SIG-M5 treated with dmso at 0.1 percent for 504 hours (cell line): ENCODE results near the gene NCAPD2.
"Not testable (repeated sequence)": the region's sequence is repeated elsewhere in the genome, so short reads cannot be mapped to it uniquely, and the experiment has no call there.

Experiments used
- DNase-seq: peaks from one replicate; lab custom pipeline; 2025; ENCODE audit not compliant: unreplicated experiment; lab: John Stamatoyannopoulos, UW

Gene NCAPD2

GRCh38 chr12:6494258-6494743 lies 399 bp downstream of the NCAPD2 start:
- DNase-seq, result no peak

- peak; percentile 41 for DNase-seq
These were observed 1.1 kb downstream of the NCAPD2 start for GRCh38 chr12:6494968-6495367.

- not testable (repeated sequence) for DNase-seq
These were observed 3.4 kb downstream of the NCAPD2 start for GRCh38 chr12:6497291-6497690.

- no peak for DNase-seq
These were observed 6.6 kb downstream of the NCAPD2 start for GRCh38 chr12:6500466-6500865.

DNA sequence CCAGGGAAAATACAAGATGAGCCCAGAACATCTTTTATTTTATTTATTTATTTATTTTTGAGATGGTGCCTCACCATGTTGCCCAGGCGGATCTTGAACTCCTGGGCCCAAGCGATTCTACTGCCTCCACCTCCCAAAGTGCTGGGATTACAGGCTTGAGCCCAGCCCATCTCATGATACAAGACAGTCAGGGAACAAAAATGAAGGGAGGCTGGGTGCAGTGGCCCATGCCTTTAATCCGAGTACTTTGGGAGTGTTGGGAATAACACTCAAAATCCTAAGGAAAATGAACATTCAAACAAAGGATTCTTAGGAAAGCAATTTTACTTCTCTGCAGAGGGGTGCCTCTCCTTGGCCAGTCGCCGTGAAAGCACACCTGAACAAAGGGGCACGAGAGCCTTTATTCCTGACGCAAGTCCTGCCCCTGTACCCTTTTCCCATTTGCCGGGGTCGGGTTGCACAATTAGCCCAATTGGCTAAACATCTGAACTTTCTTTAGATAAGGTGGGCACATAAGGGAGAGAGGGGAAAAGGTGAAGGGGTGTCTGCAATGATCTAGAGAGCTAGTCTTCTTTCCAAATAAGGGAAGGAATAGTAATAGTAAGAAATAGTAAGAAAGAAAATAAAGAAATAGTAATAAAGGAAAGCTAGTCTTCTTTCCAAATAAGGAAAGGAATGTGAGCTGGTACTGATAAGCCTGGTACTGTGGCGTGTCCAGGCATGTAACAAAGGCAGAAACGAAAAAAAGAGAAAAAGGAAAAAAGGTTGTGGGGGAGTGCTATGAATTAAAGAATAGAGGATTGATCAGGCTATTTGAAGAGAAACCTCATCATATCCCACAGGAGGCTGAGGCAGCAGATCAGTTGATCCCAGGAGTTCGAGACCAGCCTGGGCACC lies 13.4 kb downstream of the NCAPD2 start:
- DNase-seq, result no peak

DNA sequence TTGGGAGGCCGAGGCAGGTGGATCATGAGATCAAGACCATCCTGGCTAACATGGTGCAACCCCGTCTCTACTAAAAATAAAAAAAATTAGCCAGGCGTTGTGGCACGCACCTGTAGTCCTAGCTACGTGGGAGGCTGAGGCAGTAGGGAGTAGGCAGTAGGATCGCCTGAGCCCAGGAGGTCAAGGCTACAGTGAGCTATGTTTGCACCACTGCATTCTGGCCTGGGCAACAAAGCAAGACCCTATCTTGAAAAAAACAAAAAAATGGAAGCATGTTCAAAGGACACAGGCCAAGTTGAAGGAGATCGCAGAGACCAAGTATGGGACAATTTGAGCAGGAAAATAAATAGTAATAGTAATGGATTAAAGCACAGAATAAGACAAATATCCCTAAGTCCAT lies 14.2 kb downstream of the NCAPD2 start:
- DNase-seq, result no peak

DNA sequence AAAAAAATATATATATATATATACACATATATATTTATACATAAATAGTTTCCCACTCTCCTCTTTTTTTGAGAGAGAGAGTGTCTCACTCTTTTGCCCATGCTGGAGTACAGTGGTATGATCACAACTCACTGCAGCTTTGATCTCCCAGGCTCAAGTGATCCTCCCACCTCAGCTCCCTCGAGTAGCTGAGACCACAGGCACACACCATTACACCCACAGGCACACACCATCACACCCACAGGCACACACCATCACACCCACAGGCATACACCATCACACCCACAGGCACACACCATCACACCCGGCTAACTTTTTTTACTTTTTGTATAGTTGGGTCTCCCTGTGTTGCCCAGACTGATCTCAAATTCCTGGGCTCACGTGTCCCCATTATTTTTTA lies 26.3 kb downstream of the NCAPD2 start:
- DNase-seq, result no peak

DNA sequence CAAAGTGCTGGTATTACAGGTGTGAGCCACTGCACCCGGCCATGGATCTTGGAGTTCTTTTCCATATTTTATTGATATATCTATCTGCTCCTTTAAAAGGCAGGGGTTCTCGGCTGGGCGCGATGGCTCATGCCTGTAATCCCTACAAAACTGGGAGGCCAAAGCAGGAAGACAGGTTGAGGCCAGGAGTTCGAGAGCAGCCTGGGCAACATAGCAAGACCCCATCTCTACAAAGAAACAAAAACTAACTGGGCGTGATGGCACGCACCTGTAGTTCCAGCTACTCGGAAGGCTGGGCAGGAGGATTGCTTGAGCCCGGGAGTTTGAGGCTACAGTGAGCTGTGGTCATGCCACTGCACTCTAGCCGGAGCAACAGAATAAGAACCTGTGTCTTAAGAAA lies 28.3 kb downstream of the NCAPD2 start:
- DNase-seq, result no peak

DNA sequence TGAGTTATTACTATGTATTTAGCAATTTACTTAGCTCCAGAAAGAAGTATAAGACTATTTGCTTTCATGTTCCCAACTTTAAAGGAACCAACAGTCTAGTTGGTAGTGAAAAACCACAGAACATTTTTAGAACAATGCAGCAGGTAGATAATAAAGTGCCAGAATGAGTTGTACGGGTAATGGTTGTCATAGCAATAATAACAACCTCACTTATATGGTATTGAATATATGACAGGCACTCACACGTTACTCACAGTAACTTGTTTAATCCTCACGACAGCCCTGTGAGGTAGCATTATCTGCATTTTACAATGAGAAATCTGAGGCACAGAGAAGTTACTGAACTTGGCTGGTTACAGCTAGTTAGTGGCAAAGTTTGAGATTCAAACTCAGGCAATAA lies 29.8 kb downstream of the NCAPD2 start:
- no peak for DNase-seq

GRCh38 chr12:6524648-6525047 lies 30.7 kb downstream of the NCAPD2 start:
- DNase-seq, result no peak

GRCh38 chr12:6526201-6526600 lies 32.3 kb downstream of the NCAPD2 start:
- DNase-seq, result no peak

- DNase-seq, result no peak
These were observed 33.0 kb downstream of the NCAPD2 start for GRCh38 chr12:6526766-6527525.

DNA sequence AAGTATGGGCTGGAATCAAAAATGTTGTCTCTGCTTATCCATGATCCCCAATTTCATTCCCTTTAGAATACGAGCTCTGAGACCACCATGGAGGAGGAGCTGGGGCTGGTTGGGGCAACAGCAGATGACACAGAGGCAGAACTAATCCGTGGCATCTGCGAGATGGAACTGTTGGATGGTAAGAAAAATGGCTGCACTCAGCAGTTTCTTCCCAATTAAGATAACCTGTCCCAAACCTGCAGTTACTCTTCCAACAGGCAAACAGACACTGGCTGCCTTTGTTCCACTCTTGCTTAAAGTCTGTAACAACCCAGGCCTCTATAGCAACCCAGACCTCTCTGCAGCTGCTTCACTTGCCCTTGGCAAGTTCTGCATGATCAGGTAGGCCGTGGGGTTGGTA lies 33.8 kb downstream of the NCAPD2 start:
- DNase-seq, result no peak

GRCh38 chr12:6528539-6529235 lies 34.8 kb downstream of the NCAPD2 start:
- DNase-seq, result no peak

DNA sequence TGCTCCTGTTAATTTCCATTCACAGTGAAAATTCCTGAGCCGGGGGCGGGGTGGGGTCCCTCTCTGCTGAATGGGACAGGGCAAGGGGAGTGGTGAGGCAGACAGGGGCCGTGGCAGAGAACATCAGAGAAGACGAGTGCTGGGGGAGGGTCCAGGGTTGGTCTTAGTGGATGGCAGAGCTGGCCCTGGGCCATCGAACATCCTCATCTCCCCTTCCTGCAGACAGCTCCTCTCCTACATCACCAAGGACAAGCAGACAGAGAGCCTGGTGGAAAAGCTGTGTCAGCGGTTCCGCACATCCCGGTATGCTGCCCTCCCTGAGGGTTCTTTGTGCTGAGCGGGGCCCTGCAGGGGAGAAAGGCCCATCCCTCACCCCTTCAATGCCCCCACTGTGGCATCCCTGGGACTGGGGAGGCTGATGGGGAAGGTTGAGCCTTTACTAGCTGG lies 35.4 kb downstream of the NCAPD2 start:
- DNase-seq, result no peak

DNA sequence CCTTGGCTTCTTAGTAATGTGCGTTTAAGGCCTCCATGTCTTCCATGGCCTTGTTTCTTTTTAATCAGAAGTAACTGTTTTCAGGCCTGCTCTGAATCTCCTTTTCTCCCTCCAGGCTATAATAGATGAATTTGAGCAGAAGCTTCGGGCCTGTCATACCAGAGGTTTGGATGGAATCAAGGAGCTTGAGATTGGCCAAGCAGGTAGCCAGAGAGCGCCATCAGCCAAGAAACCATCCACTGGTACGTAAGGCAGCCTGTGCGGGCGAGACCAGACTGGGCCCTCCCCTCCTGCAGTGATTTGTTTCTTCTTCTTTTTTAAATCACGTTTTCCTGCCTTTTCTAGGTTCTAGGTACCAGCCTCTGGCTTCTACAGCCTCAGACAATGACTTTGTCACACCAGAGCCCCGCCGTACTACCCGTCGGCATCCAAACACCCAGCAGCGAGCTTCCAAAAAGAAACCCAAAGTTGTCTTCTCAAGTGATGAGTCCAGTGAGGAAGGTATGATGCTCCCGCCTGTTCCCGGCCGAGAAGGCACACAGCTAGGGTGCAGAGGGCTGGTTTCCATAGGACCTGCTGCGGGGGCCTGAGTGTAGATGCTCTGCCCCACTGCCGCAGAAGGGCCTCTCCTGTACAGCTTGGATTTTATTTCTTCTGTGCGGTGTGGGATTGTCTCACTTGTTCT lies 36.8 kb downstream of the NCAPD2 start:
- no peak for DNase-seq

DNA sequence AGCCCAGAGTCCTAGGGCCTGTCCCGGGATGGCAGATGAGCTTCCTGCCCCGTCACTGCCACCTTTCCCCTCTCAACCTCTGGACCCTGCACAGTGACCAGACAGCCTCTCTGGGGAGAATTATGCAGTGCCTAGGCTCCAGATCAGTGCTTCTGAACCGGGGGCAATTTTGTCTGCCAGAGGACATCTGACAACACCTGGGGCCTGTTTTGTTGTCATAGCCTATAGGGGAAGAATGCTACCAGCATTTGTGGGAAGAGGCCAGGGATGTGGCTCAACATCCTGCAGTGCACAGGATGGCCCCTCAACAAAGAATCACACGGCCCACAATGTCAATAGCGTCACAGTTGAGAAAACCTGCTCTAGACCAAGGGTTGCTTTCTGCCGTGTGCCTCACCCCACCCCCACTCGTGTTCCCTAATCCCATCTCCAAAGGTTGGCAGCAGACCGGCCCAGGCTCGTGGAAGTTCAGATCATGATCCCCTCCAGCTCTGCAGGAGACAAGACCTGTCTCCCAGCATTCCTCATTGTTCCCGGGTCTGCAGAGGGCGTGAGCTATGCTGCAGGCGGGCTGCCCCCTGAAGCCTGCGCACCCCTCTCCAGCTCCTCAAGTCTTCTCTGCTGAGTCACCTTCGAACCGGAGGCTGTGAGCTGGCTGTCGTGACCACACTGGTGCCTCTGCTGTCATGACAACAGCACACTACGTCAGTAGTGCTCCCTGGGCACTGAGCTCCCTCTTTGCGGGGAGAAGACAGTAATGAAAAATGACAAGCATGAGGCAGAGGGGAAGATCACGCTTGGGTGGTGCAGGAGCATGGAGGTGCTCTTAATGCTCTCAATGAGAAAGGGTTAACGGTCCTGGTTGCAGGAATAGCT lies 38.4 kb downstream of the NCAPD2 start:
- peak; percentile 94 for DNase-seq

DNA sequence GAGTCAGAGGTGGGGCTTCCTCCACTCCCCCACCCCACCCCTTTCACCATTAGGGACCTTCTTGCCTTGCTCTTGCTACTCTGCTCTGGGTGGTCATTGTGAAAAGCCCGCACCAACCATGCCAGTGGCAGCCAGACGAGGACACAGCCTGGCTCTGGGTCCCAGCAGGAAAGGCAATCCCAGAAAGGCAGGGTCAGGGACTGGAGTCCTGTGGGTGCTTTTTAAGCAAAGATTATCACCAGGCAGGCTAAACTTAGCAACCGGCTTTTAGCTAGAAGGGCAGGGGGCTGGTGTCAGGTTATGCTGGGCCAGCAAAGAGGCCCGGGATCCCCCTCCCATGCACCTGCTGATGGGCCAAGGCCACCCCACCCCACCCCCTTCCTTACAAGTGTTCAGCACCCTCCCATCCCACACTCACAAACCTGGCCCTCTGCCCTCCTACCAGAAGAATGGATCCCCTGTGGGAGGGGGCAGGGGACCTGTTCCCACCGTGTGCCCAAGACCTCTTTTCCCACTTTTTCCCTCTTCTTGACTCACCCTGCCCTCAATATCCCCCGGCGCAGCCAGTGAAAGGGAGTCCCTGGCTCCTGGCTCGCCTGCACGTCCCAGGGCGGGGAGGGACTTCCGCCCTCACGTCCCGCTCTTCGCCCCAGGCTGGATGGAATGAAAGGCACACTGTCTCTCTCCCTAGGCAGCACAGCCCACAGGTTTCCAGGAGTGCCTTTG lies 39.2 kb downstream of the NCAPD2 start:
- peak; percentile 71 for DNase-seq

- no peak for DNase-seq
These were observed 39.7 kb downstream of the NCAPD2 start for GRCh38 chr12:6533653-6533922.
